Osteocyte (in vitro differentiated cells): ENCODE results near the gene CORO7. TPM values are rescaled to one million over a fixed set of nuclear protein-coding genes. Genes with fewer than 3 reads are reported as not detected.

Source experiments
- DNase-seq: peaks from one replicate; pipeline ENCODE4 v3.0.0; 2021; ENCODE audit warnings: mixed read lengths; ENCODE audit not compliant: unreplicated experiment; ENCODE audit errors: extremely low spot score
- H3K27ac Mint-ChIP-seq: one replicate; pipeline ENCODE4 v1.8.0; 2021; ENCODE audit warnings: mild to moderate bottlenecking, mixed read lengths; ENCODE audit not compliant: unreplicated experiment
- H3K27me3 Mint-ChIP-seq: one replicate; pipeline ENCODE4 v1.8.0; 2021; ENCODE audit warnings: mixed read lengths; ENCODE audit not compliant: unreplicated experiment
- H3K36me3 Mint-ChIP-seq: one replicate; pipeline ENCODE4 v1.8.0; 2021; ENCODE audit warnings: mixed read lengths; ENCODE audit not compliant: unreplicated experiment
- H3K4me1 Mint-ChIP-seq: one replicate; pipeline ENCODE4 v1.8.0; 2021; ENCODE audit warnings: mixed read lengths; ENCODE audit not compliant: unreplicated experiment
- H3K4me3 Mint-ChIP-seq: one replicate; pipeline ENCODE4 v1.8.0; 2021; ENCODE audit warnings: mild to moderate bottlenecking, moderate library complexity, mixed read lengths; ENCODE audit not compliant: unreplicated experiment
- H3K9me3 Mint-ChIP-seq: one replicate; pipeline ENCODE4 v1.8.0; 2021; ENCODE audit warnings: mixed read lengths; ENCODE audit not compliant: unreplicated experiment
- CTCF ChIP-seq: fragments of 200-600 bp; sonication (generic); IDR thresholded peaks from 2 replicates; pipeline ENCODE4 v1.5.0; 2021; ENCODE audit warnings: antibody characterized with exemption, mild to moderate bottlenecking, moderate library complexity
- total RNA-seq: library from RNA; stranded (reverse); gene quantifications from 2 replicates; pipeline ENCODE4 v1.2.1, GENCODE V29; 2021

CORO7 gene
- total RNA-seq, 1 donor from 2014 or later = 40.1 TPM

GRCh38 chr16:4320571-4321137 lies 95.7 kb downstream of the CORO7 start:
- Mint-ChIP-seq H3K4me1 (peaks cover 58% of the 10 kb centered on the region), H3K4me3 (no peak overlapping the region), H3K9me3 (no peaks in the 10 kb centered on the region), H3K27ac (no peak overlapping the region), H3K27me3 (no peaks in the 10 kb centered on the region), H3K36me3 (no peaks in the 10 kb centered on the region)
- no peak for TF ChIP-seq CTCF
- no peak for DNase-seq

GRCh38 chr16:4319454-4320421 lies 96.7 kb downstream of the CORO7 start:
- Mint-ChIP-seq H3K27me3 (no peaks in the 10 kb centered on the region), H3K27ac (peak overlapping the region; percentile 41), H3K9me3 (no peaks in the 10 kb centered on the region), H3K4me1 (peaks cover 56% of the 10 kb centered on the region), H3K36me3 (no peaks in the 10 kb centered on the region), H3K4me3 (peak overlapping the region; percentile 38)
- TF ChIP-seq CTCF = no peak
- no peak for DNase-seq

GRCh38 chr16:4318967-4319366 lies 97.4 kb downstream of the CORO7 start:
- peak overlapping the region; percentile 84 for H3K4me3 Mint-ChIP-seq
- no peak for DNase-seq
- H3K27ac Mint-ChIP-seq = peak overlapping the region; percentile 82
- H3K36me3 Mint-ChIP-seq = no peaks in the 10 kb centered on the region
- TF ChIP-seq CTCF = no peak
- H3K9me3 Mint-ChIP-seq = no peaks in the 10 kb centered on the region
- no peaks in the 10 kb centered on the region for H3K27me3 Mint-ChIP-seq
- H3K4me1 Mint-ChIP-seq = peaks cover 55% of the 10 kb centered on the region

- no peak for TF ChIP-seq CTCF
- no peaks in the 10 kb centered on the region for H3K36me3 Mint-ChIP-seq
- H3K4me1 Mint-ChIP-seq = peaks cover 51% of the 10 kb centered on the region
- no peaks in the 10 kb centered on the region for H3K27me3 Mint-ChIP-seq
- no peaks in the 10 kb centered on the region for H3K9me3 Mint-ChIP-seq
- peak overlapping the region; percentile 84 for H3K4me3 Mint-ChIP-seq
- DNase-seq = no peak
- peak overlapping the region; percentile 82 for H3K27ac Mint-ChIP-seq
These were observed 97.9 kb downstream of the CORO7 start for GRCh38 chr16:4318451-4318910.
